NCI-H2196 (cell line): Measurements from ENCODE around the gene FADS2.

Experiments used
- DNase-seq: peaks from one replicate; lab custom pipeline; 2025; ENCODE audit not compliant: unreplicated experiment; lab: John Stamatoyannopoulos, UW

The FADS2 gene

GRCh38 chr11:61795459-61795858 lies 32.6 kb upstream of the FADS2 start:
- no peak for DNase-seq

GRCh38 chr11:61795876-61796526 lies 32.1 kb upstream of the FADS2 start:
- DNase-seq, result no peak

- DNase-seq, result peak; percentile 77
Observed at GRCh38 chr11:61797263-61797944, 30.7 kb upstream of the FADS2 start.

- no peak for DNase-seq
Observed at GRCh38 chr11:61799665-61800284, 28.3 kb upstream of the FADS2 start.

- DNase-seq, result no peak
Observed at GRCh38 chr11:61800331-61801281, 27.5 kb upstream of the FADS2 start.

GRCh38 chr11:61802605-61803004 lies 25.5 kb upstream of the FADS2 start:
- no peak for DNase-seq

GRCh38 chr11:61803889-61804647 lies 24.0 kb upstream of the FADS2 start:
- DNase-seq, result no peak

GRCh38 chr11:61805146-61805545 lies 23.0 kb upstream of the FADS2 start:
- DNase-seq, result no peak

- DNase-seq, result no peak
Observed at GRCh38 chr11:61806785-61807184, 21.3 kb upstream of the FADS2 start.

GRCh38 chr11:61810671-61811175 lies 17.4 kb upstream of the FADS2 start:
- DNase-seq, result no peak

GRCh38 chr11:61811831-61812230 lies 16.3 kb upstream of the FADS2 start:
- peak; percentile 22 for DNase-seq

- DNase-seq, result no peak
Observed at GRCh38 chr11:61812736-61813411, 15.2 kb upstream of the FADS2 start.

- DNase-seq, result peak; percentile 57
Observed at GRCh38 chr11:61814247-61814957, 13.7 kb upstream of the FADS2 start.

GRCh38 chr11:61814958-61815789 lies 12.9 kb upstream of the FADS2 start:
- DNase-seq, result peak; percentile 97

- peak; percentile 82 for DNase-seq
Observed at GRCh38 chr11:61815790-61816735, 12.0 kb upstream of the FADS2 start.

- DNase-seq, result peak; percentile 97
Observed at GRCh38 chr11:61816736-61817455, 11.2 kb upstream of the FADS2 start, which contains the start of gene FADS1. TSS of gene FADS1 (minus strand) at chr11:61817003. CDS start at chr11:61816929, 74 bp downstream.
